Head of caudate nucleus (tissue), 42 donors: ENCODE results near the gene TMEM185A.
A peak's percentile ranks its signal among the peaks of the same experiment; 100 is the strongest.
"Not testable (repeated sequence)": the region's sequence is repeated elsewhere in the genome, so short reads cannot be mapped to it uniquely, and the experiment has no call there.

Experiments used
- DNase-seq, 42 donors: peaks; one replicate each; pipeline versions ENCODE4 v3.0.0 to v3.0.0-alpha.2; 2020 to 2021; ENCODE audit warnings: mixed read lengths in 7 of 42
- intact Hi-C: fragments of 100-400 bp; cut with DNase I; formaldehyde crosslinking; loops from one replicate; pipeline ENCODE4 v1.15.0; 2022

The TMEM185A gene

GRCh38 chrX:149628768-149629167 lies 2.8 kb downstream of the TMEM185A start:
- intact Hi-C loops, result no loop called here

GRCh38 chrX:149628280-149628679 lies 3.3 kb downstream of the TMEM185A start:
- intact Hi-C loops, result no loop called here
- DNase-seq, result no peak

More at GRCh38 chrX:149628768-149629167, 2.8 kb downstream of the TMEM185A start:
- DNase-seq, result no peak

GRCh38 chrX:149626829-149627228 lies 4.8 kb downstream of the TMEM185A start:
- DNase-seq, intact Hi-C loops: not testable (repeated sequence)

- DNase-seq, intact Hi-C loops: not testable (repeated sequence)
These were observed 11.9 kb downstream of the TMEM185A start for GRCh38 chrX:149619662-149620061.

- no peak for DNase-seq
- intact Hi-C loops, result no loop called here
These were observed 12.7 kb downstream of the TMEM185A start for GRCh38 chrX:149618871-149619270.

- intact Hi-C loops, result no loop called here
- no peak for DNase-seq
These were observed 19.9 kb downstream of the TMEM185A start for GRCh38 chrX:149611623-149612175.

GRCh38 chrX:149610511-149610910 lies 21.1 kb downstream of the TMEM185A start:
- DNase-seq, result no peak
- intact Hi-C loops, result no loop called here

- intact Hi-C loops, result no loop called here
- DNase-seq, result no peak
These were observed 23.9 kb downstream of the TMEM185A start for GRCh38 chrX:149607699-149608098.

- intact Hi-C loops, DNase-seq: not testable (repeated sequence)
These were observed 26.2 kb downstream of the TMEM185A start for GRCh38 chrX:149605248-149605885.

- intact Hi-C loops, result not testable (repeated sequence)
- DNase-seq, result peak in 1 of 42 donors; percentile 8
These were observed 33.0 kb downstream of the TMEM185A start for GRCh38 chrX:149598603-149599002.

GRCh38 chrX:149595943-149596342 lies 35.6 kb downstream of the TMEM185A start:
- intact Hi-C loops, result not testable (repeated sequence)

GRCh38 chrX:149595214-149595613 lies 36.4 kb downstream of the TMEM185A start, which contains the start of gene HSFX2:
Gene HSFX2 (minus strand): TSS chrX:149595314. CDS start chrX:149594700, 614 bp downstream.
- intact Hi-C loops, DNase-seq: not testable (repeated sequence)

More at GRCh38 chrX:149595943-149596342, 35.6 kb downstream of the TMEM185A start:
- not testable (repeated sequence) for DNase-seq

GRCh38 chrX:149590993-149591392 lies 40.6 kb downstream of the TMEM185A start:
- intact Hi-C loops, DNase-seq: not testable (repeated sequence)

- intact Hi-C loops, result not testable (repeated sequence)
These were observed 44.2 kb downstream of the TMEM185A start, which contains the start of gene MAGEA9B for GRCh38 chrX:149587359-149587758. Gene MAGEA9B (minus strand): TSS chrX:149587459. CDS start chrX:149583179, 4,280 bp downstream.

GRCh38 chrX:149585631-149586030 lies 46.0 kb downstream of the TMEM185A start:
- DNase-seq, intact Hi-C loops: not testable (repeated sequence)

More at GRCh38 chrX:149587359-149587758, 44.2 kb downstream of the TMEM185A start, which contains the start of gene MAGEA9B:
- DNase-seq, result not testable (repeated sequence)

- DNase-seq, intact Hi-C loops: not testable (repeated sequence)
These were observed 58.1 kb downstream of the TMEM185A start for GRCh38 chrX:149573456-149573855.

- no peak for DNase-seq
- intact Hi-C loops, result no loop called here
These were observed 58.8 kb downstream of the TMEM185A start for GRCh38 chrX:149572743-149573142.

- intact Hi-C loops, result no loop called here
- no peak for DNase-seq
These were observed 59.8 kb downstream of the TMEM185A start for GRCh38 chrX:149571770-149572169.

GRCh38 chrX:149570668-149571067 lies 60.9 kb downstream of the TMEM185A start:
- DNase-seq, result no peak
- intact Hi-C loops, result no loop called here

- no peak for DNase-seq
- intact Hi-C loops, result no loop called here
These were observed 61.8 kb downstream of the TMEM185A start for GRCh38 chrX:149569770-149570169.
